HG03354 (cell line): ENCODE data around the gene TAL1.

ENCODE experiments used
- ATAC-seq: cut with Tn5 transposase; IDR thresholded peaks from one replicate; pipeline ENCODE4 v1.9.1; 2021; ENCODE audit warnings: mild to moderate bottlenecking; ENCODE audit not compliant: unreplicated experiment, poor library complexity, severe bottlenecking

TAL1 gene

DNA sequence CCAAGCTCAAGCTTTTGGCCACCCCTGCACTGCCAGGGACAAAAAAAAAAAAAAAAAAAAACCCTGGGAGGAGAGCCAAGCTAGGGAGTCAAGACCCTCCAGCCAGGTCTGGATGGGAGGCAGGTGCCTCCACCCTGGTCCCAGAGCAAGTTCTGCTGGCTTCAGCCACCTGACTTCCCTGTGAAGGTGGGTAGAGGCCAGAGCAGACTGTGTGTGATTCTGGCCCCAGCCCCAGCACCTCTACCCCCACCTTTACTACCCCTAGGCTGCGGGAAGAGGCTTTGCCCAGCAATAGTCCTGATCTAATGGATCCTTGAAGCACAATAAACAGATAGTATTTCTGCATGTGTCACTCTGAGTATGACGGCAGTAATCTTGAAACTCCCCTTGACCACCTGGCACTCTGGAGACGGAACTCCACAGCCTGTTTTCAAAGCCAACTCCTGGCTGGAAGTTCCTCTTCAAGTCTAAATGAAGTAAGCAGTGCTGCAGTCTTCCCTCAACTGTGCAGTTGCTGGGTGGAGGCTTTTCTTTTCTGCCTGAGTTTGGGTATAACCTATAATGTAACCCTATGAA is 51.9 kb downstream of the TAL1 start:
- no peak for ATAC-seq

DNA sequence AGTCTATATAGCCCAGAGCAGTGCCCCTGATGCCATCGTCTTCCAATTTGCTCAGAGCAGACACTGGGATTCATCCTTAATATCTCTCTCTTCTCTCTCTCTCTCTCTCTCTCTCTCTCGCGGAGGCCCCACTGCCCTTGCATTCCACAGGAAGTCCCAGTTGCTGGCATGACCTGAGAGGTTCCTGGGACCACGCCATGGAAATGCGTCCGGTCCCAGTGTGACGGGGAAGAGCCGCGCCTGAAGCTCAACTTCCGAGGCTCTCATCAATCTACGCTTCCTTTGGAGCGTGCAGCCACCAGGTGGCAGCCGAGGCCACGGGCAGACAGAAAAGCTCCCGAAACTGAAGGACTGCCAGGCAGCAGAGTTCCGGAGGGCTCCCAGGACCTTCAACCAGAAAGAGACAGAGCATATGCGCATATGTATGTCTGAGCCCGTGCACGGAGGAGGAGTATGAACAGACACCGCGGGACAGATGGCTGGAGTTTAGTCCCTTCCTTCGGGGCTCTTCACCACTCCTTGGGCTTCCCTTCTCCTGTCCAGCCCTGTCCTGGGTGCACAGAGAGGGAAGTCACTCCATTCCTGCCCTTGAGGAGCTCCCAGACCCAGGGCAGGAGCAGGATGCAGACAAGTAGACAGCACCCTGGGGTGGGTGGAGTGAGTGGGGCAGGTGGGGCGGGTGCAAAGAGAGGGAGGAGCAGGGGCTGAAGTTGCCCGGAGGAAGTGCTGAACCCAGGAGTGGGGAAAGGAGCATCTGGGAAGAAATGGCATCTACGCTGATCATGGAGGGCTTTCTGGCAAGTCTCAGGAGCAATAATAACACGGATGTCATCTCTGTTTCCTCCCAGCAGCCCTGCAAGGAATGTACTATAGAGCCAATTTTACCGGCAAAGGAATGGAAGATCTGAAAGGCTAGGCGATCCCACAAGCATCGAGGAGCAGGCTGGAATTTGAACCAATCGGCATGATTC is 52.7 kb downstream of the TAL1 start:
- ATAC-seq = peak; percentile 83

DNA sequence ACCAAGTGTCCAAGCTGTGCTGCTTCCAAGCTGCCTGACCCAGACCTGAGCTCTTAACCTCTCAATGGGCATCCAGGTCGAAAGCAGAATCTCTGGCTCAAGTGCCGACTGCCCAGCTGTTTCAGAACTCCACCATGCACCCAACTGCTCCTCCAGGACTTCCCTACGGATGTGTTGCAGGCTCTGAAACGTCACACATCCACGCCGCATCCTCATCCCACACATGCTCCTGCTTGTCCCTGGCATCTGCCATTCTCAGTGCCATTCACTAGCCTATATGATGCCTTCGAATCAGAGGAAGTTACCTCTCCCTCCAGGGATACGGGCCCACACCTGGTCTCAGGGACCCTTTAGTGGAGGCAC is 53.4 kb downstream of the TAL1 start:
- no peak for ATAC-seq

DNA sequence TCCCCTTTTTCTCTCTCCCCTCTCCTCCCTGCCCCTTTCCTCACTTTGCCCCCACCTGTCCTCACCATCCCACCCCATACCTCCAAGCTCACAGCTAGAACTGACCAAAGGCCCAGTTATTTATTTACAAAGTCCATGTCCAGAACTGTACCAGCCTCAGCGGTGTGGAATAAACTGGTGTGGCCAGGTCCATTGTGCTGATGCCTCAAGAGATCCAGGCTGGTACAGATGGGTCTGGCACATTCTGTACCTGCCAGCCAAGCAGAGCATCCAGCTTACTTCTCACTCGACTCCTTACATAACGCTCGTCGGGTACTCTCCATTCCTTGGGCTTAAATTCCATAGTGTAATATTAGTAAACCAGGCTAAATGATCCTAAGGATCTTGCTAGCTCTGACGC is 54.0 kb downstream of the TAL1 start:
- ATAC-seq = no peak

DNA sequence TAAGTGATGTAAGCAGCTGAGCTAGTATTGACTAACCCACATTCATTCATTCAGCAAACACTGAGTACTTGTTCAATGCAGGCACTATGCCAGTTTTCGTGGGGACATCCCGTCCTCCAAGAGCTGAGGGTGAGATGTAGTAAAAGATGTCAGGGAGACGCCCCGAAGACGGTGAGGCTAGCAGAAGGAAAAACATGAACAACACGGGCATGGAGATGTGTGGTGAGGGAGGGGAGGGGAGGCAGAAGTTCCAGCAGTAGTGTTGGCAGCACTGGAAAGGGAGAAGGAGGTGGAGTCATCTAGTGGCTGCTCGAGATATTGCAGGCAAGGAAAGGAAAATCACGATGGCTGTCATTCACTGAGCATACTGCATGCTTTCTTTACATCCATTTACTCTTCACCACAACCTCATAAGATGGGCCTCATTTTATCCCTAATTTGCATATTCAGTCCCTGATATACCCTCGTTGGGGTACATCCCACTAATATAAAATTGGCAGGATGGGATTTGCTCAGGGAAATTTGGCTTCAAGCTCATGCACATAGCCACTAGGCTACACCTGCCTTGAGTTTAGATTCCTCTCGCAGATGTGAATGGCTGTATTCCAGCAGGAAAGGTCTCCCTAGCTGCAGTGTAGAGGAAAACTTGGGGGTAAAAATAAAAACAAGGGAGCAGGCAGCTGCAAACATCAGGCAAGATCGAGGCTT is 56.6 kb downstream of the TAL1 start:
- ATAC-seq = peak; percentile 66

DNA sequence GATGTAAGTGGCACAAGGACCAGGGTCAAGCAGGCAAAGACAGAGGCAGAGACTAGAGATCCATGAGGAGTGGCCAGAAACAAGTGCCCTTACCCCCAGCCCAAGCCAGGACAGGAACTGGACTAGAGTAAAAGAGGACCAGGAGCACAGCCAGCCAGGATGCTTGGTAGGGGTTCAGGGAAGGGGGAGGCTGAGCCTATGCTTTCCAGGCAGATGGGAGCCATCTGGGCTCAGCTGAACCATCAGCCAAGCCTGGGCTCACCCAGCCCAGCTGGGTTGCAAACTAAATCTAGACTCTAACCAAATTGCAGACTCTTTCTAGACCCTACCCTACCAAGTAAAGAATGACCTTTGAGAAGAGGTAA is 57.4 kb downstream of the TAL1 start:
- no peak for ATAC-seq

DNA sequence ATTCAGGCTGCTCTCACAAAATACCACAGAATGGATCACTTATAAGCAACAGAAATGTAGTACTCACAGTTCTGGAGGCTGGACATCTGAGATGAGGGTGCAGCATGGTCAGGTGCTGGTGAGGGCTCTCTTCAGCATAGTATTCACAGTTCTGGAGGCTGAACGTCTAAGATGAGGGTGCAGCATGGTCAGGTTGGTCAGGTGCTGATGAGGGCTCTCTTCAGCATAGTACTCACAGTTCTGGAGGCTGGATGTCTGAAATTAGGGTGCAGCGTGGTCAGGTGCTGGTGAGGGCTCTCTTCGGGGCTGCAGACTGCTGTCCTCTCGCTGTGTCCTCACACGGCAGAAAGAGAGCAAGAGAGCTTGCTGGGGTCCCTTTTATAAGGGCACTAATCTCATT is 59.2 kb downstream of the TAL1 start:
- no peak for ATAC-seq
